CD4-positive, alpha-beta T cell (primary cell): ENCODE measurements around the gene ZNF469. TPM values are rescaled to one million over a fixed set of nuclear protein-coding genes. Genes with fewer than 3 reads are reported as not detected.
"Not testable (repeated sequence)": the region's sequence is repeated elsewhere in the genome, so short reads cannot be mapped to it uniquely, and the experiment has no call there.

Experiments used
- ATAC-seq: fragments of 200-7000 bp; cut with Tn5 transposase; one replicate; pipeline ENCODE4 v1.10.0; 2022; ENCODE audit warnings: mild to moderate bottlenecking; ENCODE audit not compliant: poor library complexity
- CTCF ChIA-PET: fragments of 350-600 bp; sonication (Branson Sonifier 250); formaldehyde crosslinking; loops from one replicate; lab custom pipeline; 2021; ENCODE audit warnings: antibody characterized with exemption, inconsistent platforms; lab: Charles Lee
- POLR2A ChIA-PET: fragments of 350-600 bp; sonication (Branson Sonifier 250); formaldehyde crosslinking; loops from one replicate; lab custom pipeline; 2021; ENCODE audit warnings: antibody characterized with exemption, inconsistent platforms; lab: Charles Lee
- DNase-seq, 14 experiments: peaks; one replicate each; pipeline ENCODE4 v3.0.0-alpha.2; 2013 to 2020; ENCODE audit warnings: mixed read lengths in 2 of 14
- H3K27ac ChIP-seq, 2 donors: one replicate each; pipeline versions ENCODE4 v1.5.1 to v1.7.0; 2013; ENCODE audit warnings: low read length in 2 of 2, low read depth in 1 of 2, mild to moderate bottlenecking in 1 of 2
- H3K27me3 ChIP-seq, 2 experiments: 1 replicate in 1 of 2; 2 replicates in 1 of 2; pipeline versions ENCODE4 v1.6.1 to v1.7.0; 2013; ENCODE audit warnings: low read length in 2 of 2, control low read depth in 1 of 2, mild to moderate bottlenecking in 1 of 2, moderate library complexity in 1 of 2; ENCODE audit not compliant: insufficient read depth in 2 of 2, control insufficient read depth in 1 of 2
- H3K36me3 ChIP-seq: one replicate; pipeline ENCODE4 v1.6.1; 2013; ENCODE audit warnings: low read length, control low read depth; ENCODE audit not compliant: insufficient read depth
- H3K4me1 ChIP-seq: one replicate; pipeline ENCODE4 v1.6.1; 2013; ENCODE audit warnings: low read length, control low read depth; ENCODE audit not compliant: insufficient read depth
- H3K4me3 ChIP-seq: one replicate; pipeline ENCODE4 v1.5.1; 2013; ENCODE audit warnings: mild to moderate bottlenecking, low read length, moderate library complexity
- H3K9me3 ChIP-seq, 2 experiments: 1 replicate in 1 of 2; 2 replicates in 1 of 2; pipeline versions ENCODE4 v1.6.1 to v1.7.0; 2013; ENCODE audit warnings: low read length in 2 of 2, mild to moderate bottlenecking in 2 of 2, control low read depth in 1 of 2, moderate library complexity in 1 of 2; ENCODE audit not compliant: control insufficient read depth in 1 of 2, insufficient read depth in 1 of 2
- H3K27ac Mint-ChIP-seq: one replicate; pipeline ENCODE4 v1.8.0; 2020; ENCODE audit warnings: mixed read lengths
- H3K27me3 Mint-ChIP-seq: one replicate; pipeline ENCODE4 v1.8.0; 2021; ENCODE audit warnings: mixed read lengths
- H3K36me3 Mint-ChIP-seq: one replicate; pipeline ENCODE4 v1.8.0; 2021; ENCODE audit warnings: low read depth, mixed read lengths
- H3K4me1 Mint-ChIP-seq: one replicate; pipeline ENCODE4 v1.8.0; 2021; ENCODE audit warnings: low read depth, mixed read lengths
- H3K4me3 Mint-ChIP-seq: one replicate; pipeline ENCODE4 v1.8.0; 2020; ENCODE audit warnings: mild to moderate bottlenecking, mixed read lengths
- H3K9me3 Mint-ChIP-seq: one replicate; pipeline ENCODE4 v1.8.0; 2020; ENCODE audit warnings: mixed read lengths
- CTCF ChIP-seq: fragments of 200-600 bp; IDR thresholded peaks from one replicate; pipeline ENCODE4 v1.8.0; 2022; ENCODE audit warnings: antibody characterized with exemption, mild to moderate bottlenecking
- intact Hi-C, 2 experiments: fragments of 100-400 bp; cut with DNase I in 1 of 2; cut with micrococcal nuclease in 1 of 2; formaldehyde crosslinking; loops; one replicate each; pipeline versions ENCODE4 v1.15.1 to v1.9.0; 2023 to 2025; cut with DNase I, micrococcal nuclease
- total RNA-seq, 174 experiments: library from RNA in 2 of 174; stranded (reverse) in 2 of 174; gene quantifications; one replicate each; pipeline ENCODE4 v1.2.3 and lab custom pipeline; 2021 to 2026

ZNF469 gene
- total RNA-seq, 2 experiments from 2014 or later = 0.74 to 0.75 TPM

- Histone ChIP-seq H3K9me3 (no peaks in the 10 kb centered on the region), H3K27me3 (no peaks in the 10 kb centered on the region), H3K27ac (no peak overlapping the region), H3K4me1 (peaks cover 8% of the 10 kb centered on the region), H3K36me3 (no peaks in the 10 kb centered on the region), H3K4me3 (no peak overlapping the region)
- Mint-ChIP-seq H3K27ac (no peak overlapping the region), H3K4me1 (no peaks in the 10 kb centered on the region), H3K27me3 (no peaks in the 10 kb centered on the region), H3K9me3 (no peaks in the 10 kb centered on the region), H3K36me3 (no peaks in the 10 kb centered on the region), H3K4me3 (no peak overlapping the region)
- POLR2A ChIA-PET = no interaction called here
- ATAC-seq (no peak), DNase-seq (no peak)
- intact Hi-C loops = no loop called here
- no peak for TF ChIP-seq CTCF
- CTCF ChIA-PET = no interaction called here
Observed at GRCh38 chr16:88408561-88409142, 25.9 kb downstream of the ZNF469 start.

GRCh38 chr16:88409296-88410065 is 26.7 kb downstream of the ZNF469 start:
- H3K9me3 ChIP-seq = no peaks in the 10 kb centered on the region
- no peak overlapping the region for H3K27ac ChIP-seq
- Mint-ChIP-seq H3K27me3 (no peaks in the 10 kb centered on the region), H3K4me3 (no peak overlapping the region), H3K4me1 (no peaks in the 10 kb centered on the region), H3K27ac (no peak overlapping the region), H3K9me3 (no peaks in the 10 kb centered on the region), H3K36me3 (no peaks in the 10 kb centered on the region)
- H3K27me3 ChIP-seq = no peaks in the 10 kb centered on the region
- H3K4me1 ChIP-seq = peaks cover 8% of the 10 kb centered on the region
- CTCF ChIA-PET = no interaction called here
- ATAC-seq (no peak), DNase-seq (no peak)
- POLR2A ChIA-PET = no interaction called here
- H3K4me3 ChIP-seq = no peak overlapping the region
- no peaks in the 10 kb centered on the region for H3K36me3 ChIP-seq
- TF ChIP-seq CTCF = no peak
- intact Hi-C loops = no loop called here

- H3K4me3 ChIP-seq, DNase-seq, H3K27ac ChIP-seq, H3K4me3 Mint-ChIP-seq, ATAC-seq, H3K4me1 Mint-ChIP-seq, POLR2A ChIA-PET, CTCF ChIA-PET, H3K36me3 ChIP-seq, H3K9me3 Mint-ChIP-seq, H3K9me3 ChIP-seq, H3K27me3 ChIP-seq, H3K27me3 Mint-ChIP-seq, H3K36me3 Mint-ChIP-seq, H3K4me1 ChIP-seq, H3K27ac Mint-ChIP-seq, intact Hi-C loops: not testable (repeated sequence)
Observed at GRCh38 chr16:88410297-88410968, 27.7 kb downstream of the ZNF469 start.
